GM18511 (cell line): ENCODE measurements around the gene PCSK5.
"Not testable (repeated sequence)": the region's sequence is repeated elsewhere in the genome, so short reads cannot be mapped to it uniquely, and the experiment has no call there.

Experiments used
- ATAC-seq: cut with Tn5 transposase; IDR thresholded peaks from one replicate; pipeline ENCODE4 v1.9.1; 2021; ENCODE audit warnings: mild to moderate bottlenecking, moderate library complexity; ENCODE audit not compliant: unreplicated experiment

PCSK5 gene

DNA sequence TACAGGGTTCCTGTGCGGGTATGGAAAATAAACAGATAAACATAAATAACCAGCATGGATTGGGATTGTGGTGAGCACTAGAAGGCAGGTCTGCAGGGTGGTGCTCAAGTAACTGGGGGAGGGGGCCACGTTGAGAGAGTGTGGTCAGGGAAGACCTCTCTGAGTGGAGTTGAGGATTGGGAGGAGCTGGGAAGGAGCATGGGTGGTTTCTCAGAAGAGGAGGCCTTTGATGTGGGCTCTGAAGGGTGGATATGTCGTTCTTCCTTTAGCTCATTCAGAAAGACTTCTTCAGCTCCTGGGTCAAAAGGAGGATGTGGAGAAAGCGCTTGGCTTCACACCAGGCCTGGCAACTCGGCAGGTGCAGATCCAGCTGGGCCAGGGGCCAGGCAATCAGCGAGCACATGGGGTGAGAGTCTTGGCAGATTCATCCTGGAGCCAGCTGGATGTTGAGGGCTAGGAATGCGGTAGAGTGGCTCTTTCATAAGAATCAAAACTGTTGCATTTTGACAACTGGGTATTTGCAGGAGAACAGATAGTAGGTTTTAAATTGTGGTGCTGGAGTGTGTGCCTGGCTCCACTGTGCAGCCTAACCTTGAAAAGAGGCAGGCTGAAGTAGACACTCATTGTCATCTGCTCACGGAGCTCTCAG lies 71.7 kb downstream of the PCSK5 start:
- no peak for ATAC-seq

- ATAC-seq: no peak
Observed at GRCh38 chr9:75962662-75963036, 72.2 kb downstream of the PCSK5 start.

DNA sequence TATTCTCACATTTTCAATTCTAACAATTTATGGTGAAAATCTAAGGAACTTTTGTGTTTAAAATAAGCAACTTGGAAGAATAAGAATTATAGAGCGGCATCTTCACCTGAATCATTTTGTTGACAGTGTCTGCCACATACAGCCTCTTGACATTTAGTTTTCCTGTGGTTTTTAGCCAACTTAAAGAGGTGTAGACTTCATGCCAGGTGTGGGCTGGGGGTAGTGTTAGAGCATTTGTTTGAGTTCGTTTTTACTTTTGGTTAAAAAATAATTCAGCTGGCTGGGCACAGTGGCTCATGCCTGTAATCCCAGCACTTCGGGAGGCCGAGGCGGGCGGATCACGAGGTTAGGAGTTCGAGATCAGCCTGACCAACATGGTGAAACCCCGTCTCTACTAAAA lies 72.8 kb downstream of the PCSK5 start:
- not testable (repeated sequence) for ATAC-seq

- no peak for ATAC-seq
Observed at GRCh38 chr9:75964427-75964826, 74.0 kb downstream of the PCSK5 start.

DNA sequence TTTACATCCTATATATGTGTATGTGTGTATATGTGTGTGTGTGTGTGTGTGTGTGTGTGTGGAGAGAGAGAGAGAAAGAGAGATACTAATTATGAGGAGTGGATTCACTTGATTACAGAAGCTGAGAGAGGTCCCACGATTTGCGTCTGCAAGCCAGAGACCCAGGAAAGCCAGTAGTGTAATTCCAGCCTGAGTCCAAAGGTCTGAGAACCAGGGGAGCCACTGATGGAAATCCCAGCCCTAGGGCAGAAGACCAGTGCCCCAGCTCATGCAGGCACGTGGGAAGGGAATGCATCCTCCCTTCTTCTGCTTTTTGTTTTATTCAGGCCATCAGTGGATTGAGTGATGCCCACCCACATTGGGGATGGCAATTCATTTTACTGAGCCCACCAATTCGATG lies 74.8 kb downstream of the PCSK5 start:
- ATAC-seq: no peak

DNA sequence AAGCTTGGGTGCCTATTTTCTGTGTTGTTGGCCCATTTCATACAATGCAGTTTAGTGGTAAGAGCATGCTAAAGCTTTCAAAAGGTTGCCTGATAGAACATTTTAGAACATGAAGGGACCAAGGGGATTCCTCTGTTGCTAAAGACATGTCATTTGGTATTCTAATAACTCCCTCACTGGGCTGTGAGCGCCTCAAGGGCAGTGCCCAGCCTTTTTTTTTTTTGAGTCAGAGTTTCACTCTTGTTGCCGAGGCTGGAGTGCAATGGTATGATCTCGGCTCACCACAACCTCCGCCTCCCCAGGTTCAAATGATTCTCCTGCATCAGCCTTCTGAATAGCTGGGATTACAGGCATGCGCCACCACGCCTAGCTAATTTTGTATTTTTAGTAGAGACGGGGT lies 77.1 kb downstream of the PCSK5 start:
- ATAC-seq: no peak

DNA sequence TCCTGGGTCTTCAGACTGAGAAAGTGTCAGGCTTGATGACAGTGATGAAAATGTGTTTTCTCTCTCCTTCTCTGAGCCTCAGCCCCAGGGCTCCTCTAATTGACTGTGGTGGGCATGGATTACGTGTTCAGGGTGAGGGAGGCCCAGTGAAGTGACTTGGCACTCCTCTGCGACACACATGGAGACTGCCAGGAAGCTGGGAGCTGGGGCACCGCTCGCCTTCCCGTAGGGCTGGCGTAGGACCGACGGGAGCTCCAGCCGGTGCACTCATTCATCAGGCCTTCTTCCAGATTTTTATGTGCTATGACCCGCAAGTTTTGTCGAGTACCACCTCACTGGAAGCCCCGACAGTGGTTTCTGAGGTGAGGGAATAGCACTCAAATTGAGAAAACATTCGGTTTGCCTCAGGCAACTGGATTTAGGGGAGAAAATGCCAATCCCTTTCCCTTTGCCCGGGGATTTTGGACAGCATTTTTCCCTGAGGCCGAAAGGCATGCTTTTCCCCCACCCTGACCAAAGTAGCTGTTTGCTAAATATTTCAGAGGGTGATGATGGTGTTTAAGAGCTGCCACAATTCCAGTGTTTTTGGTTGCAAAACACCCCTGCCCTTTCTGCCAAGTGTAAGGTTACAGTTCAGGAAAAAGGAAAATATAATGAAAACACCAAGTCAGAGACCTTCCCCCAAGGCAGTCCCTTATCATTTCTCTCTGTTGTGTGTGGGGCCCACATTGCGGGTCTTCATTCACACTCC lies 83.7 kb downstream of the PCSK5 start:
- ATAC-seq: no peak

- ATAC-seq: no peak
Observed at GRCh38 chr9:75975071-75975470, 84.6 kb downstream of the PCSK5 start.

DNA sequence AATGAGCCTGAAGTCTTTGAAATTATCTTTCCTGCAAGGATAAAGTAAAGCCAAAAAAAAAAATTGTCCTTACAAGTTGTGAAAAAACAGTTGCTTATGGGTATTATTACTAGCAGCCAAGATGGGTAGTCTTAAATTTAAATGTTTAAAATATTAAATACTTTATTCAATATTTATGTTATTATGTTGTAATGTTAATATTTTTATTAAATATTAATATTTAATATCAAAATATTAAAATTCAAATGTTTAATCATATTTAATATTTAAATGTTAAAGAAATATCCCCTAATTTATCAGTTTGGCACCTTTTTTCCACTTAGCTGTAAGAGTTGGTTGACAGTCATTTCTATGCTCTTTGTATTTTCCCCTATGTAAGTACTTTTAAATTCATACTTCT lies 86.1 kb downstream of the PCSK5 start:
- ATAC-seq: no peak

DNA sequence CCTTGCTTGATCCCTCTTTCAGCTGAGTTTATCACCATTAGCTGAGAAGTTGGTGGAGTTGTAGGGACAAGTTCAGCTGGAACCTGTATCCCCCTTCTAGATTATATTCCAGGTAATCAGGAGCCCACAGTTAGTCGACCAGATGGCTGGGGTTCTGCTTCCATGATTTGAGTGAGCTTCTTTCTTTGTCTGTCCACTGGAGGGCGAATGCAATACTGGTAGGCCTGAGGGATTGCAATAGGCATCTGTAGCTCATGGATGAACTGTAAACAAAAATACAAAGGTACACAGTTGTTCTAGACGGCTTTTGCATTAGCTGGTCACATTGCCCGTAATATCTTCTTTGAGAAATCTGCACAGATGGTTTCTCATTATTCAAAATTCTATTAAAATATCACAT lies 88.9 kb downstream of the PCSK5 start:
- ATAC-seq: no peak

GRCh38 chr9:75983319-75984045 lies 93.0 kb downstream of the PCSK5 start:
- no peak for ATAC-seq

DNA sequence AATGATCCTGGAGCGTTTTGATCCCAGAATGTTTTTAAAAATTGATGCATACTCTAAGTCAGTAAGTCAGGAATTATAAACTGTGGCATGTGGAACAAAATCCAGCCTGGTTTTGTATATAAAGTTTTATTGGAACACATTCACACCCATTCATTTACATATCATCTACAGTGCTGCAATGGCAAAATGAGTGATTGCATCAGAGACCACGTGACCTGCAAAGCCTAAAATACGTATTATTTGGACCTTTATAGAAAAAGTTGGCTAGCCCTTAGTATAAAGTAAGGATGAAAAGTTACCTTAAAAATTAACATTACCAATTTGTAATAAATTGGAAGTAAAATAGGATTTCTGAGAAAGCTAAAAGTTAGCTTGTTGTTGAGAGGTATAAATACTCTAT lies 95.0 kb downstream of the PCSK5 start:
- ATAC-seq: no peak

GRCh38 chr9:75988663-75989062 lies 98.2 kb downstream of the PCSK5 start:
- ATAC-seq: no peak

DNA sequence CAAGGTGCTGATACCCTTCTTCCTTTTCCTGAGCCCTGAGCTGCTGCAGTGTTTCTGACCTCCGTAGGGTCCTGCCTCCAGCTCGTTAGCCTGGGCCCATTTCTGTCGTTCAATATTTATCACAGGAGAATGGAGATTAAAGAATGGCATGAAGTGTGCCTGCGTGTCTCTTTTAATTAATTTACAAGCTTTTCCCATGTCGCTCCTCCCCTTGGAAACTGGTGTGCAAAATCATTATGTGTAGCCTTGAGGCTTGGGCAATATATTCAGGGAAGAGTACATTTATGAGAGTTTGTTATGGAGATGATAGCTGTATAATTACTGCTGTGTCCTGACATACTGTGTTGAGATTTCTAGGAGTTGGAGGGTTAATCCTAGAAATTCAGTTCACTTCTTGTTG lies 99.7 kb downstream of the PCSK5 start:
- ATAC-seq: no peak

GRCh38 chr9:75990576-75991304 lies 100.3 kb downstream of the PCSK5 start:
- ATAC-seq: no peak

DNA sequence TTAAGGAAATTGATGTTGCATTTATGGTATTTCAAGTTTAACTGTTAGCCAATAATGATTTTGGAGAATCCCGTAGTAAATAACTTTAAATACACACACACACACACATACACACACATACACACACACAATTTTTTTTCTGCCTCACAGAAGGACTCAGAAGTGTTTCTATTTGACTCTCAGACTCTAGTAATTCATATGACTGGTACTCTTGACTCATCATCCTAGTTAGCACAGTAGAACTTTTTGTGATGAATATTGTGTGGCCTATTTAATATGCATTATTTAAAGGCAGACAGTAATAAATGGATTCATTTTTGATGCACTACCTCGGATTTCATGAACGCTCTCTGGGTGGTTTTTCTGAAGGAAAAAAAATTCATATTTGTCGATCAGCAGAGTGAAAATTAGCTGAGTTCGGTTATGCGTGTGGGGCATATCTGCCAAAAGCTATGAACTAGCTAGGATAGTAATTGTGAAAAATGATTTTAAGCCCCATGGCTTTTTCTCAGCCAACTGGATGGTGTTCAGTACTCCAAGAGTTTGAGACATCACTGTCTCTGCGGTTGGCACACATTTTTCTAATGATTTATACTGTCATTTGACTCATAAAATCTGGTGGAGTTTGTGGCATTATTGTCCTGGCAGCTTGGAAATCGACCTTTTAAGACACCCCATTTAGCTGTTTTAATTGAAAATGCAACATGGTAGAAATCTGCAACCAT lies 102.2 kb downstream of the PCSK5 start:
- ATAC-seq: no peak

- ATAC-seq: no peak
Observed at GRCh38 chr9:75993434-75993833, 103.0 kb downstream of the PCSK5 start.

DNA sequence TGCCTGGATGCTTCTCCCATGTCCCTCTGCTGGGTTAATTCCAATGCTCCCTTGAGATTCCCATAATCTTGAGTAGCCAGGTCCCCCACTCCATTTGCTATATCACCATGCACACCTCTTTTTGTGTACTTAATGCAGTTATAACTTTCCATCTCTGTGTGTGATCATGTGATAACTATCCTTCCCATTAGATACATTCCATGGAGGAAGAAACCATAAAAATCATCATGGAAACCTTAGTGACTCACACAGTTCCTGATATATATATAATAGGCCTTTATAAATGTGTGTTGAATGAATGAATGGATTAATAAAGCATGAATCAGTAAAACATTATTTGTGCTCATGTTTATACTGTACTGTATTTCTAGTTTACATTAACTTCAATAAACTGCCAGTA lies 104.6 kb downstream of the PCSK5 start:
- ATAC-seq: no peak

GRCh38 chr9:75996726-75997125 lies 106.3 kb downstream of the PCSK5 start:
- no peak for ATAC-seq

GRCh38 chr9:75997206-75997605 lies 106.7 kb downstream of the PCSK5 start:
- no peak for ATAC-seq
